ENCODE measurements around the gene KDM3A. TPM values are rescaled to one million over a fixed set of nuclear protein-coding genes. Genes with fewer than 3 reads are reported as not detected.
A peak's percentile ranks its signal among the peaks of the same experiment; 100 is the strongest.
"Not testable (repeated sequence)": the region's sequence is repeated elsewhere in the genome, so short reads cannot be mapped to it uniquely, and the experiment has no call there.

Gene KDM3A
- total RNA-seq, 1 donor from 2014 or later: 73.7 TPM

DNA sequence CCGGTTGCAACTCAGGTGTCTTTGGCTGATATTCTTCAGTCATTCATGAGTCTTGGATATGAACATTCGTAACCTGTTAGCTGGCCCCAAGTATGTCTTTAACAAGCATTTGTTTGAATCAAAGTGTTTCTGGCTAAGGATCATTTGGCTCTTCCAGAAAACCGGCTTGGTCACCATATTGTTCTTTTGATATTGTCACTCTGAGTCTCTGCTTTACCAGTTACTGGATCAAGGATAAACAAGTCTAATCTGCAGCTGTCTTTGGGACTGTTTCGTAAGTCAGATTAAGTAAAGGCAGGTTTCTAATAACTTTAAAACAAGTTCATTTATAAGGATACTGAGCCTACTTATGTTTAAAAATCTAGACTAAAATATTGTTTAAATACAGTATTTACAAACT, 49.1 kb downstream of the KDM3A start:
- no peak for DNase-seq (ENCODE audit: low spot score, unreplicated experiment)
- no peaks in the 10 kb centered on the region for H3K27me3 Mint-ChIP-seq
- H3K9me3 Mint-ChIP-seq (ENCODE audit: low read depth): peaks cover 5% of the 10 kb centered on the region
- TF ChIP-seq, protein P1, sequence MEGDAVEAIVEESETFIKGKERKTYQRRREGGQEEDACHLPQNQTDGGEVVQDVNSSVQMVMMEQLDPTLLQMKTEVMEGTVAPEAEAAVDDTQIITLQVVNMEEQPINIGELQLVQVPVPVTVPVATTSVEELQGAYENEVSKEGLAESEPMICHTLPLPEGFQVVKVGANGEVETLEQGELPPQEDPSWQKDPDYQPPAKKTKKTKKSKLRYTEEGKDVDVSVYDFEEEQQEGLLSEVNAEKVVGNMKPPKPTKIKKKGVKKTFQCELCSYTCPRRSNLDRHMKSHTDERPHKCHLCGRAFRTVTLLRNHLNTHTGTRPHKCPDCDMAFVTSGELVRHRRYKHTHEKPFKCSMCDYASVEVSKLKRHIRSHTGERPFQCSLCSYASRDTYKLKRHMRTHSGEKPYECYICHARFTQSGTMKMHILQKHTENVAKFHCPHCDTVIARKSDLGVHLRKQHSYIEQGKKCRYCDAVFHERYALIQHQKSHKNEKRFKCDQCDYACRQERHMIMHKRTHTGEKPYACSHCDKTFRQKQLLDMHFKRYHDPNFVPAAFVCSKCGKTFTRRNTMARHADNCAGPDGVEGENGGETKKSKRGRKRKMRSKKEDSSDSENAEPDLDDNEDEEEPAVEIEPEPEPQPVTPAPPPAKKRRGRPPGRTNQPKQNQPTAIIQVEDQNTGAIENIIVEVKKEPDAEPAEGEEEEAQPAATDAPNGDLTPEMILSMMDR (IDR thresholded peaks at IDR 0.05; ENCODE audit: unreplicated experiment): no peak
- H3K27ac Mint-ChIP-seq: no peak overlapping the region
- no peaks in the 10 kb centered on the region for H3K4me1 Mint-ChIP-seq (ENCODE audit: low read depth)
- no peak overlapping the region for H3K4me3 Mint-ChIP-seq (ENCODE audit: low read depth)
- H3K36me3 Mint-ChIP-seq (ENCODE audit: insufficient read depth): peaks cover 60% of the 10 kb centered on the region

DNA sequence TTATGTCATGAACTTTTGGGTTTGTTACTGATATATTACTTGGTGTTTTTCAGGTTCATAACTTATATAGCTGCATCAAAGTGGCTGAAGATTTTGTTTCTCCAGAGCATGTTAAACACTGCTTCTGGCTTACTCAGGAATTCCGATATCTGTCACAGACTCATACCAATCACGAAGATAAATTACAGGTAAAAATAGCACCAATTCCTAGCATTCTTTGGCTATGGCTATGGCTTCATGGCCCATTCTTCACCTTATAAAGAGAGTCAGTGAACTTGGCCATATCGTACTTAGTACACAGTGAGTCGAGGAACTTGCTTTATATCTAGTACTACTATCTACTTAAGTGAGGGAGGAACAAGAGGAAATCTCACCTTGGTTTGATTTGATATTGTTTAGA, 49.9 kb downstream of the KDM3A start:
- DNase-seq (ENCODE audit: low spot score, unreplicated experiment): no peak
- no peaks in the 10 kb centered on the region for H3K27me3 Mint-ChIP-seq
- TF ChIP-seq, protein P1 (IDR thresholded peaks at IDR 0.05; ENCODE audit: unreplicated experiment): no peak
- H3K36me3 Mint-ChIP-seq (ENCODE audit: insufficient read depth): peaks cover 61% of the 10 kb centered on the region
- H3K9me3 Mint-ChIP-seq (ENCODE audit: low read depth): peaks cover 11% of the 10 kb centered on the region
- H3K27ac Mint-ChIP-seq: peak overlapping the region; percentile 77
- H3K4me1 Mint-ChIP-seq (ENCODE audit: low read depth): no peaks in the 10 kb centered on the region
- H3K4me3 Mint-ChIP-seq (ENCODE audit: low read depth): no peak overlapping the region

DNA sequence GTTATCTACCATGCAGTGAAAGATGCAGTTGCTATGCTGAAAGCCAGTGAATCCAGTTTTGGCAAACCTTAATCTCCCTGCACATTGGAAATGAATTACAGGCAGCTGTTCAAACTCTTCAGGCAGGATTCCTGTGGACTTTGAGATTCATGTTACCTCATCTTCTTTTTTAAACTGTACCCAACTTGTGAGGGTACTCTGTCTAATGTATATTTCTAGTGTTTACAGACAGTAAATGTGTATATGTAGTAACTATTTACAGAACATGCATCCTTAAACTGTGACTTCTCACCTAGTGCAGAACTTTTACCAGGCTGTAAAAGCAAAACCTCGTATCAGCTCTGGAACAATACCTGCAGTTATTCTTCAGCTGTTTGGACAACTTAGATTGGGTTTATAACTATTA, 50.9 kb downstream of the KDM3A start:
- peaks cover 11% of the 10 kb centered on the region for H3K9me3 Mint-ChIP-seq (ENCODE audit: low read depth)
- no peak overlapping the region for H3K4me3 Mint-ChIP-seq (ENCODE audit: low read depth)
- H3K4me1 Mint-ChIP-seq (ENCODE audit: low read depth): no peaks in the 10 kb centered on the region
- no peak overlapping the region for H3K27ac Mint-ChIP-seq
- DNase-seq (ENCODE audit: low spot score, unreplicated experiment): no peak
- H3K36me3 Mint-ChIP-seq (ENCODE audit: insufficient read depth): peaks cover 60% of the 10 kb centered on the region
- H3K27me3 Mint-ChIP-seq: no peaks in the 10 kb centered on the region
- TF ChIP-seq, protein P1 (IDR thresholded peaks at IDR 0.05; ENCODE audit: unreplicated experiment): no peak

DNA sequence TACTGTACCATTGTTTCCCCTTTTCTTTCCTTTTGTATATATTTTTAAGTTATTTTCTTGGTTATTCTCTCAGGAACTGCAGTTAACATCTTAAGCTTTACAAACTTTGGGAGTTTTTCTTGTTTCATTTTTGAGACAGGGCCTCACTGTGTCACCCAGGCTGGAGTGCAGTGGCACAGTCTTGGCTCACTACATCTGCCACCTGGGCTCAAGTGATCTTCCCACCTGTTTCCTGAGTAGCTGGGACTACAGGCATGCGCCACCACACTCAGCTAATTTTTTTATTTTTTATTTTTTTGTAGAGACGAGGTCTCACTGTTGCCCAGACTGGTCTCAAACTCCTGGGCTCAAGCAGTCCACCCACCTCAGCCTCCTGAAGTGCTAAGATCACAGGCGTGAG, 55.2 kb downstream of the KDM3A start:
- DNase-seq (ENCODE audit: low spot score, unreplicated experiment); H3K4me1 Mint-ChIP-seq (ENCODE audit: low read depth); H3K4me3 Mint-ChIP-seq (ENCODE audit: low read depth); H3K27me3 Mint-ChIP-seq; H3K27ac Mint-ChIP-seq: not testable (repeated sequence)
- Mint-ChIP-seq H3K36me3 (ENCODE audit: insufficient read depth) (peaks cover 79% of the 10 kb centered on the region), H3K9me3 (ENCODE audit: low read depth) (peaks cover 40% of the 10 kb centered on the region)

DNA sequence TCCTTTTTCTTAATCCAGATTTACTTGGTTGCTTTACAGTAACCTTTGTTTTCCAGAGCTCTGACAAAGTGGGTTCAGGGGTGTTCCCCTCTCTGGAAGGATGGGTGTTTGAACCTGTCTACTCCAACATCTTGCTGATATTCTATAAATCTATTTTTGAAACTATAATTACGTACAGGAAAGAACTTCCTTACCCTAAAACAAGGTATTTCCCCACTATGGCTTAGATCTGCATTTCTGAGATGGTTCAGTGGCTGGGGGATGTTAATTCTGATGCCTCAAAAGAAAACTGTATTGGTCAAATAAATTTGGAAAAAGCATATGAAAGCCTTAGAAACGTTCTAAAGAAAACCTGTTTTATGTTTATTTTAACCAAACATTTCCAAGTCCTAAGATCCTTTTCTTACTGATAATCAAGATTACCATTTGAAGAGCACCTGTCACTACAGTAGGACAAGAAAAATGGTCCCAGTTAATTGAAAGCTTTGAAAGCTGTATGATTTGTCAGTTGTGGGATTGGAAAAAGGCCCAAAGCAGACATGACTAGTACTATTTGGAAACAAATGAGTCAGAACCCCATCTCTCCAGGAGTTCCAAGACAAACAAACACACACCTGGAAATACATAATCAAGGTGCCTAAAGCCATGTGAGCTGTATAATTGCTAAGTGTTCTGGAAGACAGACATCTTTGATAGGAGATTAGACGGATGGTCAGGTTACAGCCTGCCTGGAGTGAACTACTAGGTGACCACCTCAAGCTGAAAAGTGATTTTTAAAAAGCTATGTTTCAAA, 57.5 kb downstream of the KDM3A start:
- Mint-ChIP-seq H3K27ac (no peak overlapping the region), H3K4me3 (ENCODE audit: low read depth) (no peak overlapping the region), H3K4me1 (ENCODE audit: low read depth) (no peaks in the 10 kb centered on the region), H3K27me3 (no peaks in the 10 kb centered on the region), H3K9me3 (ENCODE audit: low read depth) (peaks cover 44% of the 10 kb centered on the region), H3K36me3 (ENCODE audit: insufficient read depth) (peaks cover 86% of the 10 kb centered on the region)
- DNase-seq (ENCODE audit: low spot score, unreplicated experiment): no peak
- TF ChIP-seq, protein P1 (IDR thresholded peaks at IDR 0.05; ENCODE audit: unreplicated experiment): no peak

DNA sequence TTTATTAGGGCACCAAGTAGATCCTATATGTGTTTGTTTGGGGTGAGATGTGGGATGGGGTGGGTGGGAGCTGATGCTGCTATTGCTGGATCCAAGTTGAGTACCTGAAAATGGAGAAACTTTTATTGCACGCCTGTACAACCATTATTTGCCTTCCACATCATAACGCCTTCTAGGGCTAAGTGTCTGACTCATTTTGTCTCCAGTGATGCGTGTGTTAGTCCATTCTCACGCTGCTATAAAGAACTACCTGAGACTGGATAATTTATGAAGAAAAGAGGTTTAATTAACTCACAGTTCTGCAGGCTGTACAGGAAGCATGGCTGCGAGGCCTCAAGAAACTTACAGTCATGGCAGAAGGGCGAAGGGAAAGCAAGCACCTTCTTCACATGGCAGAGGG, 58.2 kb downstream of the KDM3A start:
- no peak overlapping the region for H3K4me3 Mint-ChIP-seq (ENCODE audit: low read depth)
- H3K9me3 Mint-ChIP-seq (ENCODE audit: low read depth): peaks cover 41% of the 10 kb centered on the region

More for the DNA sequence above, 58.2 kb downstream of the KDM3A start:
- Mint-ChIP-seq H3K4me1 (ENCODE audit: low read depth) (no peaks in the 10 kb centered on the region), H3K27ac (no peak overlapping the region), H3K36me3 (ENCODE audit: insufficient read depth) (peaks cover 85% of the 10 kb centered on the region), H3K27me3 (no peaks in the 10 kb centered on the region)
- TF ChIP-seq, protein P1 (IDR thresholded peaks at IDR 0.05; ENCODE audit: unreplicated experiment): no peak
- DNase-seq (ENCODE audit: low spot score, unreplicated experiment): no peak

Measured in progenitor cell of endocrine pancreas (in vitro differentiated cells).